Osteocyte (in vitro differentiated cells): ENCODE measurements around the gene RBFOX2. TPM values are rescaled to one million over a fixed set of nuclear protein-coding genes. Genes with fewer than 3 reads are reported as not detected.
A peak's percentile ranks its signal among the peaks of the same experiment; 100 is the strongest.

Experiments used
- DNase-seq: peaks from one replicate; pipeline ENCODE4 v3.0.0; 2021; ENCODE audit warnings: mixed read lengths; ENCODE audit not compliant: unreplicated experiment; ENCODE audit errors: extremely low spot score
- H3K27ac Mint-ChIP-seq: one replicate; pipeline ENCODE4 v1.8.0; 2021; ENCODE audit warnings: mild to moderate bottlenecking, mixed read lengths; ENCODE audit not compliant: unreplicated experiment
- H3K27me3 Mint-ChIP-seq: one replicate; pipeline ENCODE4 v1.8.0; 2021; ENCODE audit warnings: mixed read lengths; ENCODE audit not compliant: unreplicated experiment
- H3K36me3 Mint-ChIP-seq: one replicate; pipeline ENCODE4 v1.8.0; 2021; ENCODE audit warnings: mixed read lengths; ENCODE audit not compliant: unreplicated experiment
- H3K4me1 Mint-ChIP-seq: one replicate; pipeline ENCODE4 v1.8.0; 2021; ENCODE audit warnings: mixed read lengths; ENCODE audit not compliant: unreplicated experiment
- H3K4me3 Mint-ChIP-seq: one replicate; pipeline ENCODE4 v1.8.0; 2021; ENCODE audit warnings: mild to moderate bottlenecking, moderate library complexity, mixed read lengths; ENCODE audit not compliant: unreplicated experiment
- H3K9me3 Mint-ChIP-seq: one replicate; pipeline ENCODE4 v1.8.0; 2021; ENCODE audit warnings: mixed read lengths; ENCODE audit not compliant: unreplicated experiment
- CTCF ChIP-seq: fragments of 200-600 bp; sonication (generic); IDR thresholded peaks from 2 replicates; pipeline ENCODE4 v1.5.0; 2021; ENCODE audit warnings: antibody characterized with exemption, mild to moderate bottlenecking, moderate library complexity
- total RNA-seq: library from RNA; stranded (reverse); gene quantifications from 2 replicates; pipeline ENCODE4 v1.2.1, GENCODE V29; 2021

RBFOX2 gene
- total RNA-seq, 1 donor from 2014 or later = 151 TPM

- DNase-seq = no peak
- no peak for TF ChIP-seq CTCF
- Mint-ChIP-seq H3K36me3 (no peaks in the 10 kb centered on the region), H3K27ac (no peak overlapping the region), H3K9me3 (no peaks in the 10 kb centered on the region), H3K4me3 (no peak overlapping the region), H3K4me1 (peaks cover 20% of the 10 kb centered on the region), H3K27me3 (no peaks in the 10 kb centered on the region)
These were observed 118.4 kb downstream of the RBFOX2 start for GRCh38 chr22:35910003-35910769.

GRCh38 chr22:35905894-35906293 lies 122.7 kb downstream of the RBFOX2 start:
- H3K27me3 Mint-ChIP-seq = no peaks in the 10 kb centered on the region
- H3K4me1 Mint-ChIP-seq = peaks cover 24% of the 10 kb centered on the region
- no peak overlapping the region for H3K4me3 Mint-ChIP-seq
- no peak for TF ChIP-seq CTCF
- H3K36me3 Mint-ChIP-seq = no peaks in the 10 kb centered on the region
- H3K9me3 Mint-ChIP-seq = no peaks in the 10 kb centered on the region
- H3K27ac Mint-ChIP-seq = no peak overlapping the region
- no peak for DNase-seq

GRCh38 chr22:35904752-35905151 lies 123.9 kb downstream of the RBFOX2 start:
- H3K27me3 Mint-ChIP-seq = no peaks in the 10 kb centered on the region
- H3K4me1 Mint-ChIP-seq = peaks cover 31% of the 10 kb centered on the region
- H3K36me3 Mint-ChIP-seq = no peaks in the 10 kb centered on the region
- no peak for TF ChIP-seq CTCF
- H3K4me3 Mint-ChIP-seq = no peak overlapping the region
- H3K27ac Mint-ChIP-seq = no peak overlapping the region
- no peaks in the 10 kb centered on the region for H3K9me3 Mint-ChIP-seq
- no peak for DNase-seq

GRCh38 chr22:35904336-35904692 lies 124.3 kb downstream of the RBFOX2 start:
- Mint-ChIP-seq H3K4me3 (no peak overlapping the region), H3K4me1 (peaks cover 34% of the 10 kb centered on the region), H3K27ac (no peak overlapping the region), H3K27me3 (no peaks in the 10 kb centered on the region), H3K9me3 (no peaks in the 10 kb centered on the region), H3K36me3 (no peaks in the 10 kb centered on the region)
- no peak for DNase-seq
- no peak for TF ChIP-seq CTCF

- no peaks in the 10 kb centered on the region for H3K27me3 Mint-ChIP-seq
- no peak for TF ChIP-seq CTCF
- peak overlapping the region; percentile 1 for H3K27ac Mint-ChIP-seq
- H3K4me1 Mint-ChIP-seq = peaks cover 37% of the 10 kb centered on the region
- H3K9me3 Mint-ChIP-seq = no peaks in the 10 kb centered on the region
- no peaks in the 10 kb centered on the region for H3K36me3 Mint-ChIP-seq
- DNase-seq = no peak
- no peak overlapping the region for H3K4me3 Mint-ChIP-seq
These were observed 124.9 kb downstream of the RBFOX2 start for GRCh38 chr22:35903571-35904335.
